ENCODE results near the gene SPSB2.

DNA sequence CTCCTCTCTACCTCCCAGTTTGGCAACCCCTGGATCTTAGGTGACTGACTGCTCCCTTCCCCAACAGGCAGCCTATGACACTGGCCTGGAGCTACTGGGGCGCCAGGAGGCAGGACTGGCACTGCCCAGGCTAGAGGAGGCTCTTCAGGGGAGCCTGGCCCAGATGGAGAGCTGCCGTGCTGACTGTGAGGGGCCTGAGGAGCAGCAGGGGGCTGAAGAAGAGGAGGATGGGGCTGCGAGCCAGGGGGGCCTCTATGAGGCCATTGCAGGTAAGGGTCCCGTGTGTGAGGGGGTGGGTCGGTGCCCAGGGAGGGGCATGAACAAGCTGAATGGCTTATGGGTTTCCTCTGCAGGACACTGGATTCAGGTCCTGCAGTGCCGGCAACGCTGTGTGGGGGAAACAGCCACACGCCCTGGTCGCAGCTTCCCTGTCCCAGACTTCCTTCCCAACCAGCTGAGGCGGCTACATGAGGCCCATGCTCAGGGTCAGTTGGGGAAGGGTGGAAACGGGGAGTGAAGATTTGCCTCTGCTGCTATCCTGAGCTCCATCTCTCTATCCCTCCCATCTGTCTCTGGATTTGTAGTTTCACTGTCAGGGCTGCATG is 42.7 kb downstream of the SPSB2 start:
- TF ChIP-seq CTCF (IDR thresholded peaks at IDR 0.05) (no peak), EZH2 (IDR thresholded peaks at IDR 0.05; ENCODE audit: borderline replicate concordance, insufficient read depth, low read depth, low read length, poor library complexity, severe bottlenecking) (no peak)

Data from B cell (primary cell).